ENCODE data around the gene ABR.
A peak's percentile ranks its signal among the peaks of the same experiment; 100 is the strongest.

ABR gene

DNA sequence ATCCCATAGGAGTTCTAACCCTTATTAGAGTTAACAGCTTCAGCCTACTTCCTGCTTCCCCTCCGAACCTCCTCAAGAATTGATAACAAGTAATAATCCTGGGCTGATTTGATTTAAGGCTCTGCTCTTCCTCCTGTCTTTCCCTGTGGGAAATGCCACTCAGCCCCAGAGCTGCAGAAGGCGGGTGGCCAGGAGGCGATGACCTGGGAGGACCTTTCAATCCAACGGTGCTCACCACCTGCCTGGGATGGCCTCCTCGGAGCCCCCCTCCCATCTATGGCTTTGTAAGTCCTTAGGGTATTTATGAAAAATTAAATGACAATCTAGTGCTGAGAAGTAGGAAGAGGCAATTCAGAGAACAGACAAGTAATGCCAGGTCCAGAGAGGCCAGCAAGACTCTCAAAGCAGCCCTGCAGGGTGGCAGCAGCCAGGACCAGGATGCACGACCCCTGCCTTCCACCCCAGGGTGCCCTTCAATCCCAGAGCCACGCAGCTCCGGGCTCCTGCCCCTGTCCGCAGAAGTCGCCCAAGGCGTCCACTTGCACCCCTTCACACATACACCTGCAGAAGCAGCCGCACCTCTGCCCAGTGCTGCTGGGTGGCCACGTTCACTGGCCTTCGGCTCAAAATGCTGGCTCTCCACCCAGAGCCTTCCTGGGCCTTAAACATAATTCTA lies 34.3 kb downstream of the ABR start:
- no peak for DNase-seq (ENCODE audit: low read depth)
- TF ChIP-seq, protein P1, sequence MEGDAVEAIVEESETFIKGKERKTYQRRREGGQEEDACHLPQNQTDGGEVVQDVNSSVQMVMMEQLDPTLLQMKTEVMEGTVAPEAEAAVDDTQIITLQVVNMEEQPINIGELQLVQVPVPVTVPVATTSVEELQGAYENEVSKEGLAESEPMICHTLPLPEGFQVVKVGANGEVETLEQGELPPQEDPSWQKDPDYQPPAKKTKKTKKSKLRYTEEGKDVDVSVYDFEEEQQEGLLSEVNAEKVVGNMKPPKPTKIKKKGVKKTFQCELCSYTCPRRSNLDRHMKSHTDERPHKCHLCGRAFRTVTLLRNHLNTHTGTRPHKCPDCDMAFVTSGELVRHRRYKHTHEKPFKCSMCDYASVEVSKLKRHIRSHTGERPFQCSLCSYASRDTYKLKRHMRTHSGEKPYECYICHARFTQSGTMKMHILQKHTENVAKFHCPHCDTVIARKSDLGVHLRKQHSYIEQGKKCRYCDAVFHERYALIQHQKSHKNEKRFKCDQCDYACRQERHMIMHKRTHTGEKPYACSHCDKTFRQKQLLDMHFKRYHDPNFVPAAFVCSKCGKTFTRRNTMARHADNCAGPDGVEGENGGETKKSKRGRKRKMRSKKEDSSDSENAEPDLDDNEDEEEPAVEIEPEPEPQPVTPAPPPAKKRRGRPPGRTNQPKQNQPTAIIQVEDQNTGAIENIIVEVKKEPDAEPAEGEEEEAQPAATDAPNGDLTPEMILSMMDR (conservative IDR thresholded peaks at IDR 0.05; ENCODE audit: low read length) = no peak
- H3K4me3 ChIP-seq (ENCODE audit: low read length) = no peak overlapping the region

DNA sequence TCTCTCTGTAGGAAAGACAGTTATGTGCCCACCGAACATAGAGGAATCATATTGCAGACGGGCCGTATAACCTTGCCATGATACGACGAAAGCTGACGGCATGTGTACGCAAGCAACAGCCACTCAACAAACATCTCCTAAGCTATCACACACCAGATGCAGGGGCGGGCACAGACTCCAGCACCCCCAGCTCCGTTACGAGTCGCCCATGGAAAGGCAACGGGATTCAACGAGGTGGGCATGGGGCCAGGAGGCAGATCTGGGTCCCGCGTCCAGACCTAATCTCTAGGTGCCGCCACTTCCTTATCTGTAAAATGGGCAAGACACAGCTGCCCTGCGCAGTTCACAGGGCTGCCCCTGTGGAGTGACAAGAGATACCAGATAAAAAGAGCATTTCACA lies 35.6 kb downstream of the ABR start:
- H3K4me3 ChIP-seq (ENCODE audit: low read length) = no peak overlapping the region
- no peak for DNase-seq (ENCODE audit: low read depth)
- TF ChIP-seq, protein P1 (conservative IDR thresholded peaks at IDR 0.05; ENCODE audit: low read length) = no peak

DNA sequence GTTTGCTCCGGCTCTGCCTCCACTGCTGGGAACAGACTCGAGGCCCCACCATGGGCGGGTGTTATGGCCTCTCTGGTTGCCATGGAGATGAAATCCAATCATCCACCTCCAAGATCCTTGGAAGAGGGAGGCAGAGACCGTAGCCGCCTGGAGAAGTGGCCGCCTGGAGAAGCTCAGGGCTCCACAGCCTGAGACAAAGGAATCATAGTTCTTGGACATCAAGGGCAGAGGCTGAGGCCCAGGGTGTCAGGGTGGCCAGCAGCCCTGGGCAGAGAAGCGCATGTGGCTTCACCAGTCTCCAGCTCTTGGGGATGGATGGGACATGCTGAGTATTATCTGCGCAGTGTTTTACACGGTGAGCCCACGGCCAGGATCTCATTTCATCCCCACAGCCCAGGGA lies 36.2 kb downstream of the ABR start:
- DNase-seq (ENCODE audit: low read depth) = no peak
- TF ChIP-seq, protein P1 (conservative IDR thresholded peaks at IDR 0.05; ENCODE audit: low read length) = no peak
- H3K4me3 ChIP-seq (ENCODE audit: low read length) = no peak overlapping the region

DNA sequence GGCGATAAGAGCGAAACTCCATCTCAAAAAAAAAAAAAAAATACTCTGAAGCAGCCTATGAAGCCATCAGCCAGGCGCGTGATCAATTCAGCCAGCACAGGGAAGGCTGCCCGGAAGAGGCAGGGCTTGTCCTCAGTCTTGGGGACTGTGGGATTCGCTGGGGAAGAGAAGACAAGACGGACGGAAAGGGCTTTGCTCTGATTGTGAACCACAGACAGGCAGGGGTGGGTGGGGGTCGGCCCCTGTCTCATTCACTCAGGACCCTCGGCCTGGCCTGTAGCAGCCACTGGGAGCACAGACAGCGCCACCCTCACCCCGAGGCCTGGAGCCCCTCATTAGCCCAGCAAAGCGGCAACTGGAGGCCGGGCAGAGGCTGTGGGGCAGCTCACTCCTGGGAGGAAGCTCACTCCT lies 37.2 kb downstream of the ABR start:
- DNase-seq (ENCODE audit: low read depth) = no peak
- H3K4me3 ChIP-seq (ENCODE audit: low read length) = no peak overlapping the region
- TF ChIP-seq, protein P1 (conservative IDR thresholded peaks at IDR 0.05; ENCODE audit: low read length) = no peak

DNA sequence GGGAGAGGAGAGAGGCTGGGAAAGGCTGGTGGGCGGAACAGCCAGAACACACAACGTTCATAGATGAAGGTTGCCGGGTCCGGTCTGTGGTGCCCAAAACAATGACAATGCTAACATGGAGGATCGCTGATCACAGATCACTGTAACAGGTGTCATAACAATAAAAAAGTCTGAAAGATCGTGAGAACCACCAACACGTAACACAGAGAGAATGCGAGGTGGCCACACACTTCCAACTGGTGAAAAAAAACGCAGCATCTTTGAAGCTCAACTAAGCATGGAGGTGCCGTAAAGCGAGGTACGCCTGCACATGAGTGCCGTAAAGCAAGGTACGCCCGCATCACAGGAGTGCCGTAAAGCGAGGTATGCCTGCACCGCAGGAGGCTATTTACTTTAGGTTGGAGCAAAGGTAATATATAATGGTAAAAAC lies 42.3 kb downstream of the ABR start:
- peak; percentile 74 for DNase-seq (ENCODE audit: low read depth)
- TF ChIP-seq, protein P1 (conservative IDR thresholded peaks at IDR 0.05; ENCODE audit: low read length) = no peak
- peak overlapping the region; percentile 20 for H3K4me3 ChIP-seq (ENCODE audit: low read length)

DNA sequence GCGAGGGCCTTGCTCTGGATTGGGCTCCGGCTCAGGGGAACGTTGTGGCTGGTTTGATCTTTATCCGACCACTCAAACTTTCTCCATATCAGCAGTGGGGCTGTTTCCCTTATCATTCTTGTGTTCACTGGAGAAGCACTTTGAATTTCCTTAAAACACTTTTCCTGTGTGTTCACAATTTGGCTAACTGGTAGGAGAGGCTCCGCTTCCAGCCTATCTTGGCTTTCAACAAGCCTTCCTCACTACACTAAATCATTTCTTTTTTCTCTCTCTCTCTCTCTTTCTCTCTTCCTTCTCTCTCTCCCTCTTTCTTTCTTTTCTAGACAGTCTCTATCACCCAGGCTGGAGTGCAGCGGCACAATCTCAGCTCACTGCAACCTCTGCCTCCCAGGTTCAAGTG lies 43.0 kb downstream of the ABR start:
- TF ChIP-seq, protein P1 (conservative IDR thresholded peaks at IDR 0.05; ENCODE audit: low read length) = no peak
- no peak overlapping the region for H3K4me3 ChIP-seq (ENCODE audit: low read length)
- no peak for DNase-seq (ENCODE audit: low read depth)

DNA sequence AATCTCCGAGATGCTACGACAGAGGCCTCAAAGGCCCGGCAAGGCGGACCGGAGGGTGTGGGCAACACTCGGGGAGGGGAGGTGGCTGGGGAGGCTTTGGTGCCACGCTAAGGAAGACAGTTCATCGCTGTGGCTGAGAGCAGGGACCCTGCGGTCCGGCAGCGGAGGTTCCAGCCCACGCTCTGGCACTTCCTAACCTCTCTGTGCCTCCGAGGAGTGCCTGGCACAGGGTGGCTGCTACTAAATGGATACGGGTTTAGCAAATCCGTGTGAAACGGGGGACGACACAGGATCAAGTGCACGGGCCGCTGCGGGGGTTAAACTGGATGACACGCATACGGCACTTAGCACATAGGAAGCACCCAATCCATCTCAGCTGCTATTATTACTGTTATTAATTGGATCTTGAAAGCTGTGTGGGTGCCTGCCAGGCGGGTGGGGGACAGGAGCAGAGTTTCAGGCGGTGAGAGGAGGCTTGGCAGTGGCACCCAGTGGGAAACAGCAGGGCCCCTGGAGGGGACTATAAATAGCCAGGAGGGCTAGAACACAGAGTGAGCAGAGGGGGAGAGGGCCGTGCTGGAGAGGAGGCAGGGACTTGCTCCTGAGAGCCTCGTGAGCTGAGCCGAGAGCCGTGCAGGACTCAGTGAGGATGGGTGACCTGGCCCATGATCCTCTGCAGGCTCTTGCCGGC lies 45.0 kb downstream of the ABR start:
- TF ChIP-seq, protein P1 (conservative IDR thresholded peaks at IDR 0.05; ENCODE audit: low read length) = no peak
- H3K4me3 ChIP-seq (ENCODE audit: low read length) = no peak overlapping the region
- DNase-seq (ENCODE audit: low read depth) = no peak

All from AG10803 (cell line).